ENCODE measurements around the gene GABARAPL2. TPM values are rescaled to one million over a fixed set of nuclear protein-coding genes. Genes with fewer than 3 reads are reported as not detected.

GABARAPL2 gene
- total RNA-seq, 1 experiment from 2014 or later, result 56.2 TPM

DNA sequence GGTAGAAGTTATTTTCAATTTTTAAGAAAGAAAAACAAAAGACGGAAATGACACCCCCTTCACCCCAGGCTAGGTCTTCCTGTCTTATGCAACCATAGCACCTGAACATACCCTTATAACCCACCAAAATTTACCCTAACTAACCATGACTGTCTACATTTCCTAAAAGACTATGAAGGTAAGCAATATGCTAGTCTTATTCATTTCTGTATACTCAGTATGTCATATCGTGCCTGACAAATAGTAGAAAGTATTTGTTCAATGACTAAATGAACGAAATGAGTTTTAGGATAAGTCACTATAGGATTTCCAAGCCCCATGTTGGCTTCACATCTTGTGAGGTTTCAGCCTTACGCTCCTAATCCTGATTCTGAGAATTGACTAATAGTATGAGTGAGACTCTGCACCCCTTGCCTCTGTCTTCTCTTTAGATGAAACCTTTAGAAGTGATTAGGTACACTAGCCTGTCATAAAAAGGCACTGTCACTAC, 50.4 kb downstream of the GABARAPL2 start:
- DNase-seq (ENCODE audit: low read depth, low spot score), result no peak
- BruUV-seq (replicated peaks), result no TSS peak
- CTCF ChIA-PET, result no interaction called here

DNA sequence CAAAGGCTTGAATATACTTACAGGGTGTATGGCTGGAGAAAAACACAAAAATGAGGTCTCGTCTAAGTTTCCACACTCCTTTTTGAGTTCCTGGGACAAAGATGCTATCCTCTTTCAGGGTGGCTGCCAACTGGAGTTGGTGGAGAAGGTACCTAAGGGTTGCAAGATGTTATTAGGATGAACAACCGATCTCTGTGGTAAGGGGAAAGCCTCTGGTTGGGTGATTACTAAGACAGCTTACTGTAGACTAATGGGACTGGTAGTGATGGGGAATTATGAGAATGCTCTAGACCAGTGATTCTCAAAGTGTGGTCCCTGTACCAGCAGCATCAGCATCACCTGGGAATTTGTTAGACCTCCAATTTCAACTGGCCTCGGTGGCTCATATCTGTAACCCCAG, 50.9 kb downstream of the GABARAPL2 start:
- Histone ChIP-seq H3K9me3 (ENCODE audit: control insufficient read depth, insufficient read depth, low read depth, low read length) (no peaks in the 10 kb centered on the region), H3K27me3 (ENCODE audit: control insufficient read depth, insufficient read depth, low read length) (no peaks in the 10 kb centered on the region), H3K4me3 (ENCODE audit: low read depth in 2 of 2, low read length in 2 of 2) (no peak overlapping the region), H3K36me3 (ENCODE audit: control insufficient read depth, insufficient read depth, low read length) (peaks cover 6% of the 10 kb centered on the region; the same call in 1 of the 2 replicates), H3K27ac (ENCODE audit: low read length) (no peak overlapping the region), H3K4me1 (ENCODE audit: control insufficient read depth, insufficient read depth, low read length) (peaks cover 6% of the 10 kb centered on the region)
- intact Hi-C loops (cut with micrococcal nuclease; ENCODE audit: unreplicated experiment) (no loop called here), in situ Hi-C loops (cut with HindIII; ENCODE audit: low pct_unique_long_range_greater_than_20kb, low sequenced_read_pairs) (no loop called here)
- TF ChIP-seq, protein P1, sequence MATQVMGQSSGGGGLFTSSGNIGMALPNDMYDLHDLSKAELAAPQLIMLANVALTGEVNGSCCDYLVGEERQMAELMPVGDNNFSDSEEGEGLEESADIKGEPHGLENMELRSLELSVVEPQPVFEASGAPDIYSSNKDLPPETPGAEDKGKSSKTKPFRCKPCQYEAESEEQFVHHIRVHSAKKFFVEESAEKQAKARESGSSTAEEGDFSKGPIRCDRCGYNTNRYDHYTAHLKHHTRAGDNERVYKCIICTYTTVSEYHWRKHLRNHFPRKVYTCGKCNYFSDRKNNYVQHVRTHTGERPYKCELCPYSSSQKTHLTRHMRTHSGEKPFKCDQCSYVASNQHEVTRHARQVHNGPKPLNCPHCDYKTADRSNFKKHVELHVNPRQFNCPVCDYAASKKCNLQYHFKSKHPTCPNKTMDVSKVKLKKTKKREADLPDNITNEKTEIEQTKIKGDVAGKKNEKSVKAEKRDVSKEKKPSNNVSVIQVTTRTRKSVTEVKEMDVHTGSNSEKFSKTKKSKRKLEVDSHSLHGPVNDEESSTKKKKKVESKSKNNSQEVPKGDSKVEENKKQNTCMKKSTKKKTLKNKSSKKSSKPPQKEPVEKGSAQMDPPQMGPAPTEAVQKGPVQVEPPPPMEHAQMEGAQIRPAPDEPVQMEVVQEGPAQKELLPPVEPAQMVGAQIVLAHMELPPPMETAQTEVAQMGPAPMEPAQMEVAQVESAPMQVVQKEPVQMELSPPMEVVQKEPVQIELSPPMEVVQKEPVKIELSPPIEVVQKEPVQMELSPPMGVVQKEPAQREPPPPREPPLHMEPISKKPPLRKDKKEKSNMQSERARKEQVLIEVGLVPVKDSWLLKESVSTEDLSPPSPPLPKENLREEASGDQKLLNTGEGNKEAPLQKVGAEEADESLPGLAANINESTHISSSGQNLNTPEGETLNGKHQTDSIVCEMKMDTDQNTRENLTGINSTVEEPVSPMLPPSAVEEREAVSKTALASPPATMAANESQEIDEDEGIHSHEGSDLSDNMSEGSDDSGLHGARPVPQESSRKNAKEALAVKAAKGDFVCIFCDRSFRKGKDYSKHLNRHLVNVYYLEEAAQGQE (IDR thresholded peaks at IDR 0.05; ENCODE audit: insufficient read depth in 1 of 2, low read depth in 2 of 2, low read length in 1 of 2), result no peak
- TF ChIP-seq SIN3A (IDR thresholded peaks at IDR 0.05; ENCODE audit: borderline replicate concordance, insufficient read depth, low read depth, low read length) (no peak), POLR2AphosphoS5 (IDR thresholded peaks at IDR 0.05; ENCODE audit: low read depth, low read length) (no peak), TCF7L2 (IDR thresholded peaks at IDR 0.05; ENCODE audit: low read depth, low read length) (no peak)
- TF ChIP-seq, protein P2, sequence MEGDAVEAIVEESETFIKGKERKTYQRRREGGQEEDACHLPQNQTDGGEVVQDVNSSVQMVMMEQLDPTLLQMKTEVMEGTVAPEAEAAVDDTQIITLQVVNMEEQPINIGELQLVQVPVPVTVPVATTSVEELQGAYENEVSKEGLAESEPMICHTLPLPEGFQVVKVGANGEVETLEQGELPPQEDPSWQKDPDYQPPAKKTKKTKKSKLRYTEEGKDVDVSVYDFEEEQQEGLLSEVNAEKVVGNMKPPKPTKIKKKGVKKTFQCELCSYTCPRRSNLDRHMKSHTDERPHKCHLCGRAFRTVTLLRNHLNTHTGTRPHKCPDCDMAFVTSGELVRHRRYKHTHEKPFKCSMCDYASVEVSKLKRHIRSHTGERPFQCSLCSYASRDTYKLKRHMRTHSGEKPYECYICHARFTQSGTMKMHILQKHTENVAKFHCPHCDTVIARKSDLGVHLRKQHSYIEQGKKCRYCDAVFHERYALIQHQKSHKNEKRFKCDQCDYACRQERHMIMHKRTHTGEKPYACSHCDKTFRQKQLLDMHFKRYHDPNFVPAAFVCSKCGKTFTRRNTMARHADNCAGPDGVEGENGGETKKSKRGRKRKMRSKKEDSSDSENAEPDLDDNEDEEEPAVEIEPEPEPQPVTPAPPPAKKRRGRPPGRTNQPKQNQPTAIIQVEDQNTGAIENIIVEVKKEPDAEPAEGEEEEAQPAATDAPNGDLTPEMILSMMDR (IDR thresholded peaks at IDR 0.05), result no peak
- no TSS peak for BruUV-seq (replicated peaks)
- ChIA-PET POLR2A (no interaction called here), CTCF (no interaction called here)
- no peak for ATAC-seq
- no peak for DNase-seq (ENCODE audit: low read depth, low spot score)

More for the DNA sequence above, 50.4 kb downstream of the GABARAPL2 start:
- intact Hi-C loops (cut with micrococcal nuclease; ENCODE audit: unreplicated experiment), result no loop called here
- no peak overlapping the region for H3K27ac ChIP-seq (ENCODE audit: low read length)
- H3K4me1 ChIP-seq (ENCODE audit: control insufficient read depth, insufficient read depth, low read length), result peaks cover under 1% of the 10 kb centered on the region; the same call in 1 of the 2 replicates
- no peak overlapping the region for H3K4me3 ChIP-seq (ENCODE audit: low read depth in 2 of 2, low read length in 2 of 2)
- no peak for ATAC-seq
- H3K27me3 ChIP-seq (ENCODE audit: control insufficient read depth, insufficient read depth, low read length), result no peaks in the 10 kb centered on the region
- no peaks in the 10 kb centered on the region for H3K9me3 ChIP-seq (ENCODE audit: control insufficient read depth, insufficient read depth, low read depth, low read length)
- POLR2A ChIA-PET, result no interaction called here
- TF ChIP-seq SIN3A (IDR thresholded peaks at IDR 0.05; ENCODE audit: borderline replicate concordance, insufficient read depth, low read depth, low read length) (no peak), TCF7L2 (IDR thresholded peaks at IDR 0.05; ENCODE audit: low read depth, low read length) (no peak), POLR2AphosphoS5 (IDR thresholded peaks at IDR 0.05; ENCODE audit: low read depth, low read length) (no peak)
- TF ChIP-seq, protein P1 (IDR thresholded peaks at IDR 0.05; ENCODE audit: insufficient read depth in 1 of 2, low read depth in 2 of 2, low read length in 1 of 2), result no peak
- TF ChIP-seq, protein P2 (IDR thresholded peaks at IDR 0.05), result no peak
- H3K36me3 ChIP-seq (ENCODE audit: control insufficient read depth, insufficient read depth, low read length), result peaks cover 6% of the 10 kb centered on the region; the same call in 1 of the 2 replicates
- in situ Hi-C loops (cut with HindIII; ENCODE audit: low pct_unique_long_range_greater_than_20kb, low sequenced_read_pairs), result no loop called here

All from Panc1 (cell line).